Stimulated activated CD4-positive, alpha-beta T cell treated with anti-CD3 and anti-CD28 coated beads, TNF-alpha, amount 100 ng/mL, for 24 hours (primary cell): ENCODE data around the gene MC5R.
"Not testable (repeated sequence)": the region's sequence is repeated elsewhere in the genome, so short reads cannot be mapped to it uniquely, and the experiment has no call there.

Experiments used
- DNase-seq, 3 experiments: peaks; one replicate each; pipeline ENCODE4 v3.0.0-alpha.2; 2020; ENCODE audit warnings: low read depth in 3 of 3

Gene MC5R

GRCh38 chr18:13836559-13836958 lies 12.6 kb downstream of the MC5R start:
- no peak for DNase-seq

GRCh38 chr18:13849791-13850190 lies 25.8 kb downstream of the MC5R start:
- DNase-seq, result no peak

GRCh38 chr18:13862898-13863297 lies 38.9 kb downstream of the MC5R start:
- not testable (repeated sequence) for DNase-seq

DNA sequence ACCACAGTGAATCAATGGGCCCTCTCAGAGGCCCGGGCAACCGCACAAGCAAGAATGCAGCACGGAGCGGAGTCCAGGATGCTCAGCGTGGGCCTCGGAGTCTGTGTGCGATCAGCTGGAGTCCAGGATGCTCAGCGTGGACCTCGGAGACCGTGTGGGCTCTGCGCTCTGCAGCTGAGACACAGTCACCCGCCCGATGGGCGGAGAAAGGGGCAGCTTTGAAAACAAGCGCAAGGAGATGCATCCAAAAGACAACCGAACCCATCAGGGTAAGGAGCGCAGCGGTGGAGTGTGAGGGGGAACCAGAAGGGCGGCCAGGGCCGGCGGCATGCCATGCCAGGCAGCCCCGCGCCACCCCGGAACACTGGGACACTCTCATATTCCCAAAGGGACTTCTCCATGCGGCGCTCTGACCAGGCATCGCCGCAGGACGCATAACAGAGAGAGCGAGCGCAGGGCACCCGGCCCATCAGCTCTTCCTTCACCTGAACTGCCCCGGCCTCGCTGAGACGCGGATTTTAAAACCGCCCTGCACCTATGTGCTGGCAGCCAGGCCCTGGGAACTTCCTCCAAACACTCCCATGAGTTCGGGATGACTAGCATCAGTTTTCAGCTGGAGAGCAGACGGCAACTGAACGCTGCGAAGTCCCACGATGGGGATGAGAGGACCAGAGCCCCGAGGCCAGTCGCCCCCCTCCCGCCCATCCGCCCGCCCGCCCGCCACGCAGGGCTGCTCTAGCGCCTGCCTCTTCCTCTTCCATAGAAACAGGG lies 44.7 kb downstream of the MC5R start:
- no peak for DNase-seq

DNA sequence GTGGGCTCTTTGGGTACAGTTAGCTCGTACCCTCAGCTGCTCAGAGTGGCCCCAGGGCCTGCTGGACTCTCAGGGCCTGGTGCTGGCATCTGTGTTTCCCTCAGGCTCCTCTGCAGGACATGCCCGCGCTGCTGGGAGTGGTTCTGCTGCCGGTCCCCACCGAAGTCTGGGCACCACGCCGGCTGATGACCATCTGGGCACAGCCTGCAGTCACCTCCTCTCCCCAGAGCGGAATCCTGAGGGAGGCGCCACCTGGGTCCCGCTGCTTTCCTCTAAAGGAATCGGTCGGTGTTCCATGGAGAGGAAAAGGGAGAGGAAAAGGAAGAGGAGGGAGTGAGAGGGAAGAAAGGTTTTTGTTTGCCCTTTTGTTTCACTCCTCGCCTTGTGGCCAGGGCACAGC lies 47.8 kb downstream of the MC5R start:
- DNase-seq, result no peak

GRCh38 chr18:13872373-13872772 lies 48.4 kb downstream of the MC5R start:
- DNase-seq, result no peak

DNA sequence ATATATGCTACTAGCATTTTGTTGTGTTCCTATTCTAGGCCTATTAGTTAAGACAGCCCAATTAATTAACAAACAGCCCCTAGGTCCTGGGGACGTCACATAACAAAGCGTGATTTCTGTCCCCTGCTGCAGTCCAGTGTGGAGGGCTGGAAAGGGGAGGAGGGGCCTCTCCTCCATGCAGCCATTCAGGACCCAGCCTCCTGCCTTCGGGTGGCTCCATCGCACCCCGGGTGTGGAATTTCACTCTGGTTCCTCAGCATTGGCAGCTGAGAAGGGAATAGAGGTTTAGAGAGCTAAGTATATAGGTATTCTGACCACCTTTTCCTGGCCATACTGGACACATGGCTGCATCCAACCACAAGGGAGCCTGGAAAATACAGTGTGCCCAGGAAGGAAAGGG lies 49.0 kb downstream of the MC5R start:
- no peak for DNase-seq

DNA sequence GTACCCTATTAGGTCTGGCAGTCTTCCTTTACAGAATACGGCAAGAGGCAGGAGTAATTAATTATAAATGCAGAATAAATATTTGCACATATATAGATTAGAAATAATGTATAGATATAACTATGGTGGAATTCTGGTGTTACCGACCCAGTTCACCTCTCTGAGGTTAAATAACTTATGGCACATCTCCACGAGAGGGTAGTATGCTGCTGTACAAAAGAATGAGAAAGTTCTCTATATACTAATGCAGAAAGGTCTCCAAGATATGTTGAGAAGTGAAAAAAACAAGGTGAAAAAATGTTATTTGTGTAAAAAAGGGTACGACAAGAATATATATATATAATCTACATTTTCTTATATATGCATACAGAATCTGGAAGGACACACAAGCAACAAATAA lies 50.6 kb downstream of the MC5R start:
- DNase-seq, result no peak
